ENCODE data around the gene CRISPLD2. TPM values are rescaled to one million over a fixed set of nuclear protein-coding genes. Genes with fewer than 3 reads are reported as not detected.

Gene CRISPLD2
- total RNA-seq, 2 experiments from 2014 or later = 2.0 to 2.6 TPM

DNA sequence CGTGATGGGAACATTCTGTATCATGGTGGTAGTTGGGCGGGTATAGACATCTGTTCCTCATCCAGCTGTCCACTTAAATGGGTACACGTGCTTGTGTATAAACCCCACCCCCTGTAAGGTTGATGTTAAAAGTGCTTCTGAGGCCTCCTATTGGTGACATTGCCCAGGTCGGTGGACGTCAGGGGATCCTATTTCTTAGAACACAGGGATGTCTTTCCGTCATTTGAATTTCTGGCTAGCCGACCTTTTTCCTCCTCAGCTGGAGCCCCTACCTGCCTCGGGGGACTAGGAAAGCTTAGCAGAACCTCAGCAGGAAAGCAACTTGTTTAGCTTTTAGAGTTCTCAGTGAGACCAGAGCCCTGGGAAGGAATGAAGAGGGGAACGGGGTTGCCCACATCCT is 16.6 kb upstream of the CRISPLD2 start:
- DNase-seq (no peak), ATAC-seq (ENCODE audit: poor library complexity) (no peak)
- POLR2A ChIA-PET = no interaction called here
- H3K27me3 ChIP-seq (ENCODE audit: control insufficient read depth in 1 of 2, insufficient read depth in 2 of 2, low read length in 2 of 2) = peaks cover 0 to 2% of the 10 kb centered on the region in 2 experiments
- H3K36me3 ChIP-seq (ENCODE audit: insufficient read depth, low read length) = no peaks in the 10 kb centered on the region
- H3K4me1 ChIP-seq (ENCODE audit: insufficient read depth, low read length) = peaks cover 4% of the 10 kb centered on the region
- H3K27me3 Mint-ChIP-seq = no peaks in the 10 kb centered on the region
- intact Hi-C loops (cut with DNase I, micrococcal nuclease) = no loop called here
- no peaks in the 10 kb centered on the region for H3K9me3 Mint-ChIP-seq
- no peaks in the 10 kb centered on the region for H3K9me3 ChIP-seq (ENCODE audit: control insufficient read depth in 1 of 2, insufficient read depth in 1 of 2, low read length in 2 of 2)
- CTCF ChIA-PET = no interaction called here
- H3K27ac ChIP-seq (ENCODE audit: low read depth in 1 of 2, low read length in 2 of 2) = no peak overlapping the region
- H3K36me3 Mint-ChIP-seq (ENCODE audit: low read depth) = no peaks in the 10 kb centered on the region
- H3K4me3 Mint-ChIP-seq = no peak overlapping the region
- TF ChIP-seq, protein P1, sequence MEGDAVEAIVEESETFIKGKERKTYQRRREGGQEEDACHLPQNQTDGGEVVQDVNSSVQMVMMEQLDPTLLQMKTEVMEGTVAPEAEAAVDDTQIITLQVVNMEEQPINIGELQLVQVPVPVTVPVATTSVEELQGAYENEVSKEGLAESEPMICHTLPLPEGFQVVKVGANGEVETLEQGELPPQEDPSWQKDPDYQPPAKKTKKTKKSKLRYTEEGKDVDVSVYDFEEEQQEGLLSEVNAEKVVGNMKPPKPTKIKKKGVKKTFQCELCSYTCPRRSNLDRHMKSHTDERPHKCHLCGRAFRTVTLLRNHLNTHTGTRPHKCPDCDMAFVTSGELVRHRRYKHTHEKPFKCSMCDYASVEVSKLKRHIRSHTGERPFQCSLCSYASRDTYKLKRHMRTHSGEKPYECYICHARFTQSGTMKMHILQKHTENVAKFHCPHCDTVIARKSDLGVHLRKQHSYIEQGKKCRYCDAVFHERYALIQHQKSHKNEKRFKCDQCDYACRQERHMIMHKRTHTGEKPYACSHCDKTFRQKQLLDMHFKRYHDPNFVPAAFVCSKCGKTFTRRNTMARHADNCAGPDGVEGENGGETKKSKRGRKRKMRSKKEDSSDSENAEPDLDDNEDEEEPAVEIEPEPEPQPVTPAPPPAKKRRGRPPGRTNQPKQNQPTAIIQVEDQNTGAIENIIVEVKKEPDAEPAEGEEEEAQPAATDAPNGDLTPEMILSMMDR (IDR thresholded peaks at IDR 0.05) = no peak
- H3K4me3 ChIP-seq (ENCODE audit: low read length) = no peak overlapping the region
- no peak overlapping the region for H3K27ac Mint-ChIP-seq
- H3K4me1 Mint-ChIP-seq (ENCODE audit: low read depth) = no peaks in the 10 kb centered on the region

DNA sequence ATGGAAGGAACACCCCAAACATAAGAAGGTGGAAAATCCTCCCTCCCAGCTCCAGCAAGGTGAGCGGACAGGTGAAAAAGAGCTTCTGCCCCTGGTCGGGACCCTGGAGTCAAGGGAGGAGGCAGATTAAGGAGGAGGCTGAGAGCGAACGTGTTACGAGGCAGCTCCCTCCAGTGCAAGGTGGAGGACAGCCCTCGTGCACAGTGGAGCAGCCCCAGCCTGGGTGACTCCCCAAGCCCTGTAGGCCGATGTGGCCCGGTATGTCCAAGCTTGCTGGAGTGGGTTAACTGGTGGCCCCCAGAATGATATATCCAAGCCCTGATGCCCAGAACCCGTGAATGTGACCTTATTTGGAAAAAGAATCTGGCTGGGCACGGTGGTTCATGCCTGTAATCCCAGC is 15.5 kb upstream of the CRISPLD2 start:
- no peaks in the 10 kb centered on the region for H3K36me3 Mint-ChIP-seq (ENCODE audit: low read depth)
- intact Hi-C loops (cut with DNase I, micrococcal nuclease) = no loop called here
- H3K27ac Mint-ChIP-seq = no peak overlapping the region
- Histone ChIP-seq H3K4me3 (ENCODE audit: low read length) (no peak overlapping the region), H3K27ac (ENCODE audit: low read depth in 1 of 2, low read length in 2 of 2) (no peak overlapping the region), H3K27me3 (ENCODE audit: control insufficient read depth in 1 of 2, insufficient read depth in 2 of 2, low read length in 2 of 2) (peaks cover 0 to 2% of the 10 kb centered on the region in 2 experiments), H3K36me3 (ENCODE audit: insufficient read depth, low read length) (no peaks in the 10 kb centered on the region), H3K4me1 (ENCODE audit: insufficient read depth, low read length) (peaks cover 4% of the 10 kb centered on the region), H3K9me3 (ENCODE audit: control insufficient read depth in 1 of 2, insufficient read depth in 1 of 2, low read length in 2 of 2) (no peaks in the 10 kb centered on the region)
- no peaks in the 10 kb centered on the region for H3K9me3 Mint-ChIP-seq
- TF ChIP-seq, protein P1 (IDR thresholded peaks at IDR 0.05) = no peak
- no peak overlapping the region for H3K4me3 Mint-ChIP-seq
- ATAC-seq (ENCODE audit: poor library complexity) = no peak
- DNase-seq = no peak
- no peaks in the 10 kb centered on the region for H3K4me1 Mint-ChIP-seq (ENCODE audit: low read depth)
- H3K27me3 Mint-ChIP-seq = no peaks in the 10 kb centered on the region
- CTCF ChIA-PET = no interaction called here
- POLR2A ChIA-PET = no interaction called here

DNA sequence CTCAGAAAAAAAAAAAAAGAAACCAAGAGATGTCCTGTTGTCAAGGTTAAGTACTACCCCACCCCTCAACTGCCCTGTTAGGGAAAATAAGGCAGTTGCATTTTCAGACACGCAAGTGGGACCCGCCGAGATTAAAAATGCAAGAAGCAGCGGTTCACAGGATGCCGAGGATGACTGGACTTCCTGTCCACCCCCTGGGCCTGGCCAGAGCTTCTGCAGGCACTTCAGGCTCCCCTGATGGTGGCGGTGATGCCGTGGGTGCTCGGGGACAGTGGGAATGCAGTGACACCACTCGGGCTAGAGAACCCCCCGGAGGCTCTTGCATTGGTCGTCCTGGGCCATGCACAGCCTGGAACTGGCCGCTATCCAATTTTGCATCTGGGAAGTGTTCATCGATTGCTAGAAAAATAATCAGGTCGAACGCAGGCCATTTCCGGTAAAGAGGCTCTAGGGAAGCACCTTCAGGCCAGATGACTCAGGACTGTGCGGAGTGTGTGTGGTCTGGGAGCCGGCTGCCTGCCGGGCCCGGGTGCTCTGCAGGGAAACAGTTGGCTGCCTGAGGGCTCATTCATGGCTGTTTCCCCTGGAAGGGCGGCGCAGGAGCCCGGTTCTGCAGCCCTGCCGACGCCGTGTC is 13.4 kb upstream of the CRISPLD2 start:
- ChIA-PET POLR2A (no interaction called here), CTCF (no interaction called here)
- ATAC-seq (ENCODE audit: poor library complexity) = no peak
- Histone ChIP-seq H3K27ac (ENCODE audit: low read depth in 1 of 2, low read length in 2 of 2) (no peak overlapping the region), H3K36me3 (ENCODE audit: insufficient read depth, low read length) (no peaks in the 10 kb centered on the region), H3K4me3 (ENCODE audit: low read length) (no peak overlapping the region), H3K4me1 (ENCODE audit: insufficient read depth, low read length) (peaks cover 16% of the 10 kb centered on the region), H3K9me3 (ENCODE audit: control insufficient read depth in 1 of 2, insufficient read depth in 1 of 2, low read length in 2 of 2) (no peaks in the 10 kb centered on the region), H3K27me3 (ENCODE audit: control insufficient read depth in 1 of 2, insufficient read depth in 2 of 2, low read length in 2 of 2) (peaks cover 0 to 2% of the 10 kb centered on the region in 2 experiments)
- intact Hi-C loops (cut with DNase I, micrococcal nuclease) = no loop called here
- no peaks in the 10 kb centered on the region for H3K27me3 Mint-ChIP-seq
- H3K9me3 Mint-ChIP-seq = no peaks in the 10 kb centered on the region
- TF ChIP-seq, protein P1 (IDR thresholded peaks at IDR 0.05) = no peak
- no peak overlapping the region for H3K27ac Mint-ChIP-seq
- no peak overlapping the region for H3K4me3 Mint-ChIP-seq
- H3K36me3 Mint-ChIP-seq (ENCODE audit: low read depth) = no peaks in the 10 kb centered on the region
- H3K4me1 Mint-ChIP-seq (ENCODE audit: low read depth) = peaks cover 6% of the 10 kb centered on the region
- DNase-seq = peak in 3 of 14 experiments; percentile 22 to 63 (median 60)
